ENCODE measurements around the gene PHYH.

DNA sequence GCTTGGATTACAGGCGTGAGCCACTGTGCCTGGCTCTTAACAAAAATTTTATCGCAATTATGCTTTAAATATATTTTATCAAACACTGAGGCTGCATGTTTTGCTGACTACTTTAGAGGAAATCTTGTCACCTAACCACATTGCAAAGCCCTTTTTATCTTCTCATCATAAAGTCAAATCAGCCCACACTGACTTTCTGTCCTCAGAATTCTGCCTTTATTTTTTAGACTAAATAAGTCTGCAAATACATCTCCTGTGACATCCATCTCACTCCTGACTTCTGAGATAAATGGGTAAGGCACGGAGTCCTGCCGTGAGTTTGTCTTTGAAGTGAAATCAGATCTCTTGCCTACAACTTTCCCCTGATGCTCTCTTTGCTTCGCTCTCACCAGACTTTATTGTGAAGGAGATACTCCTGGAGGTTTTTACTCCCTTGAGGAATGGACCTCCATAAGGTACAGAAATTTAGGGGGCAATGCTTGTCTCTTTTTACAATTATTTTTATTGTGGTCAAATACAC, 42.2 kb downstream of the PHYH start:
- TF ChIP-seq CTCF (IDR thresholded peaks at IDR 0.05) (no peak), POLR2AphosphoS5 (IDR thresholded peaks at IDR 0.05) (no peak)

Measured in breast epithelium (tissue), 3 donors.